K562 (cell line): Measurements from ENCODE around the gene KASH5. TPM values are rescaled to one million over a fixed set of nuclear protein-coding genes. Genes with fewer than 3 reads are reported as not detected.

Source experiments
- BCOR ChIP-seq: fragments of 450-650 bp; IDR thresholded peaks from 2 replicates; pipeline ENCODE4 v1.6.1; 2016
- DACH1 ChIP-seq: fragments of 450-650 bp; IDR thresholded peaks from 2 replicates; pipeline ENCODE4 v1.6.1; 2018; ENCODE audit not compliant: partially characterized antibody
- ELF4 ChIP-seq: fragments of 450-650 bp; formaldehyde crosslinking; IDR thresholded peaks from 2 replicates; pipeline ENCODE4 v1.4.0; 2022; ENCODE audit warnings: missing genetic modification characterization
- ETV1 ChIP-seq: fragments of 450-650 bp; conservative IDR thresholded peaks from 2 replicates; pipeline ENCODE4 v1.6.1; 2016; ENCODE audit warnings: missing genetic modification characterization, control low read depth, low read depth, missing compliant biosample characterization
- FOXK1 ChIP-seq: sonication (generic); formaldehyde crosslinking; IDR thresholded peaks from 2 replicates; pipeline ENCODE4 v1.8.0; 2022; ENCODE audit warnings: missing genetic modification reagents, mild to moderate bottlenecking, borderline replicate concordance
- FOXK2 ChIP-seq, 2 experiments: fragments of 450-650 bp; IDR thresholded peaks in 1 of 2; conservative IDR thresholded peaks in 1 of 2; 2 replicates each; pipeline ENCODE4 v1.6.1; 2016; ENCODE audit warnings: low read depth in 2 of 2, mild to moderate bottlenecking in 1 of 2
- PHF20 ChIP-seq: fragments of 450-650 bp; IDR thresholded peaks from 2 replicates; pipeline ENCODE4 v1.6.1; 2018; ENCODE audit not compliant: partially characterized antibody
- REST ChIP-seq, 2 experiments: fragments of 450-650 bp; formaldehyde crosslinking in 1 of 2; IDR thresholded peaks; 2 replicates each; pipeline versions ENCODE4 v1.4.0 to v1.6.1; 2014 to 2020; ENCODE audit warnings: mild to moderate bottlenecking in 2 of 2, borderline replicate concordance in 1 of 2, low read depth in 1 of 2
- RUNX1 ChIP-seq: sonication (generic); IDR thresholded peaks from 2 replicates; pipeline ENCODE4 v1.6.1; 2016; ENCODE audit warnings: antibody characterized with exemption, low read depth
- TCFL5 ChIP-seq: fragments of 250-450 bp; sonication (Bioruptor Pico); conservative IDR thresholded peaks from 2 replicates; pipeline ENCODE4 v1.6.1; 2021; ENCODE audit warnings: mild to moderate bottlenecking, moderate library complexity, matching md5 sums
- ZBTB1 ChIP-seq: sonication (generic); formaldehyde crosslinking; IDR thresholded peaks from 2 replicates; pipeline ENCODE4 v1.8.1; 2023; ENCODE audit warnings: missing genetic modification reagents, low read depth, mild to moderate bottlenecking, borderline replicate concordance
- ZNF311 ChIP-seq: fragments of 250-450 bp; sonication (Bioruptor Pico); IDR thresholded peaks from 2 replicates; pipeline ENCODE4 v1.4.0; 2020; ENCODE audit warnings: mild to moderate bottlenecking, moderate library complexity
- ZNF507 ChIP-seq: conservative IDR thresholded peaks from 2 replicates; pipeline ENCODE4 v1.6.1; 2017; ENCODE audit warnings: missing genetic modification characterization, missing compliant biosample characterization
- ZNF766 ChIP-seq: fragments of 200-800 bp; sonication (Bioruptor generic); conservative IDR thresholded peaks from 2 replicates; pipeline ENCODE4 v1.6.1; 2016; ENCODE audit warnings: missing genetic modification characterization, missing compliant biosample characterization
- ZNF830 ChIP-seq: fragments of 250-450 bp; sonication (Bioruptor Pico); IDR thresholded peaks from 2 replicates; pipeline ENCODE4 v1.5.0; 2021; ENCODE audit warnings: mild to moderate bottlenecking
- ZSCAN32 ChIP-seq: fragments of 450-650 bp; formaldehyde crosslinking; IDR thresholded peaks from 2 replicates; pipeline ENCODE4 v1.4.0; 2020; ENCODE audit warnings: mild to moderate bottlenecking, moderate library complexity
- polyA plus RNA-seq, 8 experiments: library from polyadenylated mRNA; depleted of rRNA in 4 of 8; stranded (reverse) in 5 of 8; unstranded in 3 of 8; fragments of >200 nt; fragmentation: Nextera tagmentation in 2 of 8; fragmentation: Illumina TruSeq in 1 of 8; extraction: Ambion mirVana in 2 of 8; extraction: Trizol in 1 of 8; gene quantifications; 2 replicates each; pipeline versions ENCODE4 v1.2.1 to v1.2.3, GENCODE V29; 2011 to 2014; ENCODE audit warnings: inconsistent platforms in 1 of 8, missing spikeins in 1 of 8
- total RNA-seq, 7 experiments: library from RNA; depleted of rRNA in 6 of 7; stranded (reverse); fragments of >200 nt in 6 of 7; fragmentation: Illumina TruSeq in 2 of 7; extraction: Trizol in 2 of 7; gene quantifications; 2 replicates each; pipeline versions ENCODE4 v1.2.1 to v1.2.3, GENCODE V29; 2011 to 2021; ENCODE audit warnings: low replicate concordance in 1 of 7
- TF ChIP-seq, protein P1 (sequence below): sonication (generic); formaldehyde crosslinking; IDR thresholded peaks from 2 replicates; pipeline ENCODE4 v1.8.0; 2022; ENCODE audit warnings: mild to moderate bottlenecking, missing genetic modification reagents

KASH5 gene
- total and polyA plus RNA-seq, 9 of the 15 experiments (the other 6 are each of a cell fraction or from before 2014, with no cell fraction given): 0.07 to 0.84 (median 0.34) TPM; not detected in 1

- TF ChIP-seq, protein P1, sequence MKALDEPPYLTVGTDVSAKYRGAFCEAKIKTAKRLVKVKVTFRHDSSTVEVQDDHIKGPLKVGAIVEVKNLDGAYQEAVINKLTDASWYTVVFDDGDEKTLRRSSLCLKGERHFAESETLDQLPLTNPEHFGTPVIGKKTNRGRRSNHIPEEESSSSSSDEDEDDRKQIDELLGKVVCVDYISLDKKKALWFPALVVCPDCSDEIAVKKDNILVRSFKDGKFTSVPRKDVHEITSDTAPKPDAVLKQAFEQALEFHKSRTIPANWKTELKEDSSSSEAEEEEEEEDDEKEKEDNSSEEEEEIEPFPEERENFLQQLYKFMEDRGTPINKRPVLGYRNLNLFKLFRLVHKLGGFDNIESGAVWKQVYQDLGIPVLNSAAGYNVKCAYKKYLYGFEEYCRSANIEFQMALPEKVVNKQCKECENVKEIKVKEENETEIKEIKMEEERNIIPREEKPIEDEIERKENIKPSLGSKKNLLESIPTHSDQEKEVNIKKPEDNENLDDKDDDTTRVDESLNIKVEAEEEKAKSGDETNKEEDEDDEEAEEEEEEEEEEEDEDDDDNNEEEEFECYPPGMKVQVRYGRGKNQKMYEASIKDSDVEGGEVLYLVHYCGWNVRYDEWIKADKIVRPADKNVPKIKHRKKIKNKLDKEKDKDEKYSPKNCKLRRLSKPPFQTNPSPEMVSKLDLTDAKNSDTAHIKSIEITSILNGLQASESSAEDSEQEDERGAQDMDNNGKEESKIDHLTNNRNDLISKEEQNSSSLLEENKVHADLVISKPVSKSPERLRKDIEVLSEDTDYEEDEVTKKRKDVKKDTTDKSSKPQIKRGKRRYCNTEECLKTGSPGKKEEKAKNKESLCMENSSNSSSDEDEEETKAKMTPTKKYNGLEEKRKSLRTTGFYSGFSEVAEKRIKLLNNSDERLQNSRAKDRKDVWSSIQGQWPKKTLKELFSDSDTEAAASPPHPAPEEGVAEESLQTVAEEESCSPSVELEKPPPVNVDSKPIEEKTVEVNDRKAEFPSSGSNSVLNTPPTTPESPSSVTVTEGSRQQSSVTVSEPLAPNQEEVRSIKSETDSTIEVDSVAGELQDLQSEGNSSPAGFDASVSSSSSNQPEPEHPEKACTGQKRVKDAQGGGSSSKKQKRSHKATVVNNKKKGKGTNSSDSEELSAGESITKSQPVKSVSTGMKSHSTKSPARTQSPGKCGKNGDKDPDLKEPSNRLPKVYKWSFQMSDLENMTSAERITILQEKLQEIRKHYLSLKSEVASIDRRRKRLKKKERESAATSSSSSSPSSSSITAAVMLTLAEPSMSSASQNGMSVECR (CRISPR knock-in tag): no peak
- TF ChIP-seq FOXK1 (CRISPR knock-in tag) (no peak), REST (IDR thresholded peaks at IDR 0.05; ENCODE audit: borderline replicate concordance) (no peak), REST (CRISPR knock-in tag; IDR thresholded peaks at IDR 0.05; ENCODE audit: low read depth) (no peak), FOXK2 (conservative IDR thresholded peaks at IDR 0.05 in 1 of 2, IDR thresholded peaks at IDR 0.05 in 1 of 2; ENCODE audit: low read depth in 2 of 2) (peak; percentile 56 to 58; a peak in 3 of 4 replicates), ZNF766 (CRISPR knock-in tag) (peak; percentile 60; the same call in 1 of the 2 replicates), TCFL5 (no peak), ZNF830 (CRISPR knock-in tag) (no peak), ZBTB1 (CRISPR knock-in tag) (no peak), ZNF311 (0 out of 2 replicates have a peak, but pooled peaks have one; percentile 60), ELF4 (CRISPR knock-in tag) (peak; percentile 81), ETV1 (tag) (peak; percentile 26; the same call in 1 of the 2 replicates), ZNF507 (tag) (no peak), ZSCAN32 (no peak), BCOR (no peak), PHF20 (peak; percentile 13), RUNX1 (no peak), DACH1 (no peak)
Observed at GRCh38 chr19:49409441-49410029, 21.5 kb downstream of the KASH5 start (continued).
